SKM-1 (cell line): ENCODE measurements around the gene HSPA14.
"Not testable (repeated sequence)": the region's sequence is repeated elsewhere in the genome, so short reads cannot be mapped to it uniquely, and the experiment has no call there.

Source experiments
- DNase-seq: peaks from one replicate; lab custom pipeline; 2025; ENCODE audit not compliant: unreplicated experiment; lab: John Stamatoyannopoulos, UW

HSPA14 gene

GRCh38 chr10:14837003-14837756 lies 926 bp upstream of the HSPA14 start:
- DNase-seq = no peak

GRCh38 chr10:14838582-14839304 lies 637 bp downstream of the HSPA14 start:
- DNase-seq = no peak

GRCh38 chr10:14839305-14839695 lies 1.2 kb downstream of the HSPA14 start:
- DNase-seq = no peak

GRCh38 chr10:14840178-14840577 lies 2.1 kb downstream of the HSPA14 start:
- DNase-seq = no peak

GRCh38 chr10:14843327-14843988 lies 5.4 kb downstream of the HSPA14 start:
- DNase-seq = no peak

- DNase-seq = no peak
Measured at GRCh38 chr10:14844948-14845347, 6.8 kb downstream of the HSPA14 start.

GRCh38 chr10:14852236-14852635 lies 14.1 kb downstream of the HSPA14 start:
- DNase-seq = no peak

GRCh38 chr10:14855453-14855852 lies 17.3 kb downstream of the HSPA14 start:
- DNase-seq = no peak

- DNase-seq = no peak
Measured at GRCh38 chr10:14858338-14858960, 20.3 kb downstream of the HSPA14 start.

GRCh38 chr10:14859043-14859442 lies 20.9 kb downstream of the HSPA14 start:
- no peak for DNase-seq

GRCh38 chr10:14859775-14860174 lies 21.7 kb downstream of the HSPA14 start:
- no peak for DNase-seq

- no peak for DNase-seq
Measured at GRCh38 chr10:14860791-14861190, 22.7 kb downstream of the HSPA14 start.

GRCh38 chr10:14864466-14864865 lies 26.4 kb downstream of the HSPA14 start:
- not testable (repeated sequence) for DNase-seq

- not testable (repeated sequence) for DNase-seq
Measured at GRCh38 chr10:14864871-14865270, 26.8 kb downstream of the HSPA14 start.

- no peak for DNase-seq
Measured at GRCh38 chr10:14873090-14873760, 35.1 kb downstream of the HSPA14 start.

GRCh38 chr10:14875941-14876340 lies 37.8 kb downstream of the HSPA14 start:
- DNase-seq = no peak

GRCh38 chr10:14876764-14877163 lies 38.7 kb downstream of the HSPA14 start:
- DNase-seq = no peak

- peak; percentile 31 for DNase-seq
Measured at GRCh38 chr10:14878266-14879123, 40.4 kb downstream of the HSPA14 start, which contains the start of gene SUV39H2. TSS of gene SUV39H2 (plus strand) at chr10:14878866. CDS start at chr10:14878889, 23 bp downstream.

GRCh38 chr10:14879124-14879927 lies 41.2 kb downstream of the HSPA14 start:
- DNase-seq = no peak
